ENCODE results near the gene UBE2G2. TPM values are rescaled to one million over a fixed set of nuclear protein-coding genes. Genes with fewer than 3 reads are reported as not detected.

Gene UBE2G2
- total and polyA plus RNA-seq, 4 donors = 27.4 to 83.5 (median 40.9) TPM

DNA sequence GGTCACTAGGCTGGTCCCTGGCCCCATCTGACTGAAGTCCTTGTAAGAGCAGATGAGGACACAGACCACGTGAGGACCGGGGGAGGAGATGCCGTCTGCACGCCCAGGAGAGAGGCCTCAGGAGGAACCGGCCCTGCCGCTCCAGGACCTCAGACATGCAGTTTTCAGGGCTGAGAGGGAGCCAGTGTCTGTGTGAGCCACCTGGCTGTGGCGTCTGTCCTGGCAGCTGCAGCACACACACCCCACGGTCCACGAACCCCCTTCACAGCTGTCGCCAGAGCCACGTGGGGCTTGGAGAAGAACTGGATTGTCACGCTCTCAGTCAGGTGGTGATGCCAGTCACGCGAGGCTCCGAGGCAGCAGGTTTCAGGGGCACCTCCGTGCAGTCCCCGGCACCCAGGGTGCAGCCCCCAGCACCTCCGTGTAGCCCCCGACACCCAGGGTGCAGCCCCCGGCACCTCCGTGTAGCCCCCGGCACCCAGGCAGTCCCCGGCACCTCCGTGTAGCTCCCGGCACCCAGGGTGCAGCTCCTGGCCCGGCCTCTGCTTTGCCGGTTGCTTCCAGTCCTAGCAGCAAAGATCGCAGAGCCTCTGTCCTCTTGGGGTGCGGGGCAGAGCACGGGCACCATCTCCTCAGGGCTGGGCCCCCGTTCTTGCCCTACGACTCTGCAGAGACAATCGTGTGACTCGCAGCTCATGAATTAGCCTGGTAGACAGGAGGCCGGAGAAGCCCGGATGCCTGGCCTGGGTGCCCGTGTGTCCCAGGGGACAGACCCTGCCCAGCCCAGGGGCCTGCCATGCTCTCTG is 35.2 kb upstream of the UBE2G2 start:
- Histone ChIP-seq H3K27ac (ENCODE audit: low read depth in 1 of 2, low read length in 2 of 2) (no peak overlapping the region), H3K9me3 (ENCODE audit: control insufficient read depth in 4 of 4, low read length in 3 of 4) (no peaks in the 10 kb centered on the region), H3K4me3 (ENCODE audit: low read depth in 1 of 3, low read length in 3 of 3) (no peak overlapping the region), H3K9ac (ENCODE audit: low read depth in 1 of 2, low read length in 2 of 2) (no peak overlapping the region), H3K27me3 (ENCODE audit: control insufficient read depth in 4 of 4, insufficient read depth in 4 of 4, low read length in 3 of 4) (no peaks in the 10 kb centered on the region), H3K36me3 (ENCODE audit: control insufficient read depth in 4 of 4, insufficient read depth in 3 of 4, low read depth in 1 of 4, low read length in 3 of 4) (no peaks in the 10 kb centered on the region), H3K4me1 (ENCODE audit: control insufficient read depth in 4 of 4, insufficient read depth in 4 of 4, low read length in 3 of 4) (no peaks in the 10 kb centered on the region)
- TF ChIP-seq GABPA (IDR thresholded peaks at IDR 0.05 in 1 of 2, conservative IDR thresholded peaks at IDR 0.05 in 1 of 2) (no peak), HNF4A (conservative IDR thresholded peaks at IDR 0.05) (no peak), RXRA (IDR thresholded peaks at IDR 0.05) (no peak), FOXA2 (IDR thresholded peaks at IDR 0.05) (no peak), SP1 (IDR thresholded peaks at IDR 0.05) (no peak), TAF1 (conservative IDR thresholded peaks at IDR 0.05) (no peak), FOXA1 (IDR thresholded peaks at IDR 0.05) (no peak), RAD21 (IDR thresholded peaks at IDR 0.05) (no peak), YY1 (IDR thresholded peaks at IDR 0.05) (no peak)
- TF ChIP-seq, protein P1, sequence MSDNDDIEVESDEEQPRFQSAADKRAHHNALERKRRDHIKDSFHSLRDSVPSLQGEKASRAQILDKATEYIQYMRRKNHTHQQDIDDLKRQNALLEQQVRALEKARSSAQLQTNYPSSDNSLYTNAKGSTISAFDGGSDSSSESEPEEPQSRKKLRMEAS (IDR thresholded peaks at IDR 0.05) = no peak
- TF ChIP-seq, protein P2, sequence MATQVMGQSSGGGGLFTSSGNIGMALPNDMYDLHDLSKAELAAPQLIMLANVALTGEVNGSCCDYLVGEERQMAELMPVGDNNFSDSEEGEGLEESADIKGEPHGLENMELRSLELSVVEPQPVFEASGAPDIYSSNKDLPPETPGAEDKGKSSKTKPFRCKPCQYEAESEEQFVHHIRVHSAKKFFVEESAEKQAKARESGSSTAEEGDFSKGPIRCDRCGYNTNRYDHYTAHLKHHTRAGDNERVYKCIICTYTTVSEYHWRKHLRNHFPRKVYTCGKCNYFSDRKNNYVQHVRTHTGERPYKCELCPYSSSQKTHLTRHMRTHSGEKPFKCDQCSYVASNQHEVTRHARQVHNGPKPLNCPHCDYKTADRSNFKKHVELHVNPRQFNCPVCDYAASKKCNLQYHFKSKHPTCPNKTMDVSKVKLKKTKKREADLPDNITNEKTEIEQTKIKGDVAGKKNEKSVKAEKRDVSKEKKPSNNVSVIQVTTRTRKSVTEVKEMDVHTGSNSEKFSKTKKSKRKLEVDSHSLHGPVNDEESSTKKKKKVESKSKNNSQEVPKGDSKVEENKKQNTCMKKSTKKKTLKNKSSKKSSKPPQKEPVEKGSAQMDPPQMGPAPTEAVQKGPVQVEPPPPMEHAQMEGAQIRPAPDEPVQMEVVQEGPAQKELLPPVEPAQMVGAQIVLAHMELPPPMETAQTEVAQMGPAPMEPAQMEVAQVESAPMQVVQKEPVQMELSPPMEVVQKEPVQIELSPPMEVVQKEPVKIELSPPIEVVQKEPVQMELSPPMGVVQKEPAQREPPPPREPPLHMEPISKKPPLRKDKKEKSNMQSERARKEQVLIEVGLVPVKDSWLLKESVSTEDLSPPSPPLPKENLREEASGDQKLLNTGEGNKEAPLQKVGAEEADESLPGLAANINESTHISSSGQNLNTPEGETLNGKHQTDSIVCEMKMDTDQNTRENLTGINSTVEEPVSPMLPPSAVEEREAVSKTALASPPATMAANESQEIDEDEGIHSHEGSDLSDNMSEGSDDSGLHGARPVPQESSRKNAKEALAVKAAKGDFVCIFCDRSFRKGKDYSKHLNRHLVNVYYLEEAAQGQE (IDR thresholded peaks at IDR 0.05) = no peak
- TF ChIP-seq, protein P3, sequence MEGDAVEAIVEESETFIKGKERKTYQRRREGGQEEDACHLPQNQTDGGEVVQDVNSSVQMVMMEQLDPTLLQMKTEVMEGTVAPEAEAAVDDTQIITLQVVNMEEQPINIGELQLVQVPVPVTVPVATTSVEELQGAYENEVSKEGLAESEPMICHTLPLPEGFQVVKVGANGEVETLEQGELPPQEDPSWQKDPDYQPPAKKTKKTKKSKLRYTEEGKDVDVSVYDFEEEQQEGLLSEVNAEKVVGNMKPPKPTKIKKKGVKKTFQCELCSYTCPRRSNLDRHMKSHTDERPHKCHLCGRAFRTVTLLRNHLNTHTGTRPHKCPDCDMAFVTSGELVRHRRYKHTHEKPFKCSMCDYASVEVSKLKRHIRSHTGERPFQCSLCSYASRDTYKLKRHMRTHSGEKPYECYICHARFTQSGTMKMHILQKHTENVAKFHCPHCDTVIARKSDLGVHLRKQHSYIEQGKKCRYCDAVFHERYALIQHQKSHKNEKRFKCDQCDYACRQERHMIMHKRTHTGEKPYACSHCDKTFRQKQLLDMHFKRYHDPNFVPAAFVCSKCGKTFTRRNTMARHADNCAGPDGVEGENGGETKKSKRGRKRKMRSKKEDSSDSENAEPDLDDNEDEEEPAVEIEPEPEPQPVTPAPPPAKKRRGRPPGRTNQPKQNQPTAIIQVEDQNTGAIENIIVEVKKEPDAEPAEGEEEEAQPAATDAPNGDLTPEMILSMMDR (IDR thresholded peaks at IDR 0.05; ENCODE audit: low read depth, low read length, missing input control) = no peak
- TF ChIP-seq, protein P4, sequence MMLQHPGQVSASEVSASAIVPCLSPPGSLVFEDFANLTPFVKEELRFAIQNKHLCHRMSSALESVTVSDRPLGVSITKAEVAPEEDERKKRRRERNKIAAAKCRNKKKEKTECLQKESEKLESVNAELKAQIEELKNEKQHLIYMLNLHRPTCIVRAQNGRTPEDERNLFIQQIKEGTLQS (IDR thresholded peaks at IDR 0.05) = no peak
- TF ChIP-seq, protein P5, sequence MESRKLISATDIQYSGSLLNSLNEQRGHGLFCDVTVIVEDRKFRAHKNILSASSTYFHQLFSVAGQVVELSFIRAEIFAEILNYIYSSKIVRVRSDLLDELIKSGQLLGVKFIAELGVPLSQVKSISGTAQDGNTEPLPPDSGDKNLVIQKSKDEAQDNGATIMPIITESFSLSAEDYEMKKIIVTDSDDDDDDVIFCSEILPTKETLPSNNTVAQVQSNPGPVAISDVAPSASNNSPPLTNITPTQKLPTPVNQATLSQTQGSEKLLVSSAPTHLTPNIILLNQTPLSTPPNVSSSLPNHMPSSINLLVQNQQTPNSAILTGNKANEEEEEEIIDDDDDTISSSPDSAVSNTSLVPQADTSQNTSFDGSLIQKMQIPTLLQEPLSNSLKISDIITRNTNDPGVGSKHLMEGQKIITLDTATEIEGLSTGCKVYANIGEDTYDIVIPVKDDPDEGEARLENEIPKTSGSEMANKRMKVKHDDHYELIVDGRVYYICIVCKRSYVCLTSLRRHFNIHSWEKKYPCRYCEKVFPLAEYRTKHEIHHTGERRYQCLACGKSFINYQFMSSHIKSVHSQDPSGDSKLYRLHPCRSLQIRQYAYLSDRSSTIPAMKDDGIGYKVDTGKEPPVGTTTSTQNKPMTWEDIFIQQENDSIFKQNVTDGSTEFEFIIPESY (IDR thresholded peaks at IDR 0.05) = no peak
- no peak for DNase-seq (ENCODE audit: low spot score)
- WGBS = 79% methylated on average over 37 of the region's 37 CpGs

DNA sequence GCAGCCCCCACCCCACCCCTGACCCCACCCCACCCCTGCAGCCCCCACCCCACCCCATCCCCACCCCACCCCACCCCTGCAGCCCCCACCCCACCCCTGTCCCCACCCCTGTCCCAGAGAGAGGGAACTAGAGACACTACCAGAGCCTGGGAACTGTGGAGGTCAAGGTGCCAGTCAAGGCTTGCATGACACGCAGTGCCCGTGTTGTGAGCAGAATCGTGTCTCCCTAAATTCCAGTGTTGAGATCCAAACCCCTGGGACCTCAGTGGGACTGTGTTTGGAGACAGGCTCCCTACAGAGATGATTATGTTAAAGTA is 34.7 kb upstream of the UBE2G2 start:
- DNase-seq (ENCODE audit: low spot score) = no peak
- Histone ChIP-seq H3K9ac (ENCODE audit: low read depth in 1 of 2, low read length in 2 of 2) (no peak overlapping the region), H3K4me1 (ENCODE audit: control insufficient read depth in 4 of 4, insufficient read depth in 4 of 4, low read length in 3 of 4) (no peaks in the 10 kb centered on the region), H3K4me3 (ENCODE audit: low read depth in 1 of 3, low read length in 3 of 3) (no peak overlapping the region), H3K27me3 (ENCODE audit: control insufficient read depth in 4 of 4, insufficient read depth in 4 of 4, low read length in 3 of 4) (no peaks in the 10 kb centered on the region), H3K27ac (ENCODE audit: low read depth in 1 of 2, low read length in 2 of 2) (no peak overlapping the region), H3K9me3 (ENCODE audit: control insufficient read depth in 4 of 4, low read length in 3 of 4) (no peaks in the 10 kb centered on the region), H3K36me3 (ENCODE audit: control insufficient read depth in 4 of 4, insufficient read depth in 3 of 4, low read depth in 1 of 4, low read length in 3 of 4) (no peaks in the 10 kb centered on the region)
- 64% methylated on average over 3 of the region's 3 CpGs for WGBS
- TF ChIP-seq FOXA1 (IDR thresholded peaks at IDR 0.05) = no peak
- no peak for TF ChIP-seq HNF4G (IDR thresholded peaks at IDR 0.05)
- no peak for TF ChIP-seq RXRA (IDR thresholded peaks at IDR 0.05)
- no peak for TF ChIP-seq EGR1 (IDR thresholded peaks at IDR 0.05; ENCODE audit: low read depth in 2 of 2)
- TF ChIP-seq, protein P4 (IDR thresholded peaks at IDR 0.05) = no peak
- TF ChIP-seq, protein P5 (IDR thresholded peaks at IDR 0.05) = no peak
- TF ChIP-seq, protein P1 (IDR thresholded peaks at IDR 0.05) = no peak
- TF ChIP-seq NR2F2 (IDR thresholded peaks at IDR 0.05) = no peak
